Breast epithelium (tissue), 4 donors: ENCODE data around the gene XPNPEP1. TPM values are rescaled to one million over a fixed set of nuclear protein-coding genes. Genes with fewer than 3 reads are reported as not detected.

ENCODE experiments used
- DNase-seq, 2 donors: peaks; one replicate each; pipeline ENCODE4 v3.0.0-alpha.2; 2019; ENCODE audit warnings: low spot score in 2 of 2
- H3K27ac ChIP-seq, 2 donors: fragments of 200-600 bp; sonication (generic) in 1 of 2; one replicate each; pipeline ENCODE4 v1.5.1; 2016 to 2019; ENCODE audit warnings: mild to moderate bottlenecking in 1 of 2
- H3K27me3 ChIP-seq, 2 donors: fragments of 200-600 bp; sonication (generic) in 1 of 2; one replicate each; pipeline versions ENCODE4 v1.5.1 to v1.6.0; 2017 to 2019; ENCODE audit warnings: control low read depth in 1 of 2, mild to moderate bottlenecking in 1 of 2
- H3K36me3 ChIP-seq: fragments of 200-600 bp; one replicate; pipeline ENCODE4 v1.5.1; 2019
- H3K4me1 ChIP-seq, 2 donors: fragments of 200-600 bp; sonication (generic); one replicate each; pipeline ENCODE4 v1.5.1; 2016 to 2019; ENCODE audit warnings: control low read depth in 1 of 2
- H3K4me3 ChIP-seq, 3 donors: fragments of 200-600 bp; sonication (generic); 1 replicate in 2 of 3; 2 replicates in 1 of 3; pipeline ENCODE4 v1.5.1; 2016 to 2019; ENCODE audit warnings: mild to moderate bottlenecking in 3 of 3, moderate library complexity in 2 of 3
- H3K9me3 ChIP-seq, 2 donors: fragments of 200-600 bp; sonication (generic) in 1 of 2; one replicate each; pipeline ENCODE4 v1.5.1; 2016 to 2019; ENCODE audit warnings: control low read depth in 1 of 2
- CTCF ChIP-seq, 3 donors: fragments of 450-650 bp; IDR thresholded peaks; one replicate each; pipeline ENCODE4 v1.5.1; 2016 to 2017; ENCODE audit warnings: antibody characterized with exemption in 3 of 3, mild to moderate bottlenecking in 3 of 3, moderate library complexity in 3 of 3
- POLR2A ChIP-seq: fragments of 450-650 bp; IDR thresholded peaks from one replicate; pipeline ENCODE4 v1.6.1; 2016; ENCODE audit warnings: antibody characterized with exemption, mild to moderate bottlenecking, moderate library complexity
- POLR2AphosphoS5 ChIP-seq, 3 donors: sonication (generic); formaldehyde crosslinking; IDR thresholded peaks; one replicate each; pipeline ENCODE4 v1.6.1; 2017; ENCODE audit warnings: antibody characterized with exemption in 3 of 3
- intact Hi-C: fragments of 100-400 bp; cut with DNase I; formaldehyde crosslinking; loops from one replicate; pipeline ENCODE4 v1.15.1; 2023; ENCODE audit warnings: low total_unique reads
- total RNA-seq, 3 donors: library from RNA; depleted of rRNA; stranded (reverse); fragments of >200 nt; gene quantifications; one replicate each; pipeline ENCODE4 v1.1.0, GENCODE V29; 2016

XPNPEP1 gene
- total RNA-seq, 3 donors from 2014 or later = 61.1 to 89.5 (median 89.0) TPM

GRCh38 chr10:109895848-109896247 is 27.5 kb downstream of the XPNPEP1 start:
- peak overlapping the region; percentile 77 to 80 for H3K27ac ChIP-seq
- no peaks in the 10 kb centered on the region for H3K27me3 ChIP-seq
- TF ChIP-seq CTCF (IDR thresholded peaks at IDR 0.05) (no peak), POLR2AphosphoS5 (IDR thresholded peaks at IDR 0.05) (no peak), POLR2A (no peak)
- no peaks in the 10 kb centered on the region for H3K9me3 ChIP-seq
- H3K36me3 ChIP-seq = no peaks in the 10 kb centered on the region
- intact Hi-C loops = no loop called here
- H3K4me1 ChIP-seq = peaks cover 17 to 33% of the 10 kb centered on the region in 2 donors
- no peak overlapping the region for H3K4me3 ChIP-seq
- no peak for DNase-seq

GRCh38 chr10:109895095-109895818 is 28.1 kb downstream of the XPNPEP1 start:
- no peak for DNase-seq
- Histone ChIP-seq H3K4me1 (peaks cover 15 to 29% of the 10 kb centered on the region in 2 donors), H3K9me3 (no peaks in the 10 kb centered on the region), H3K4me3 (no peak overlapping the region), H3K27me3 (no peaks in the 10 kb centered on the region), H3K36me3 (no peaks in the 10 kb centered on the region), H3K27ac (peak overlapping the region; percentile 77 to 80)
- intact Hi-C loops = no loop called here
- no peak for TF ChIP-seq POLR2A
- TF ChIP-seq CTCF (IDR thresholded peaks at IDR 0.05) = no peak
- TF ChIP-seq POLR2AphosphoS5 (IDR thresholded peaks at IDR 0.05) = no peak

GRCh38 chr10:109894516-109894915 is 28.8 kb downstream of the XPNPEP1 start:
- Histone ChIP-seq H3K4me1 (peaks cover 8 to 22% of the 10 kb centered on the region in 2 donors), H3K36me3 (no peaks in the 10 kb centered on the region), H3K9me3 (no peaks in the 10 kb centered on the region), H3K27me3 (no peaks in the 10 kb centered on the region), H3K27ac (peak overlapping the region; percentile 77 to 88), H3K4me3 (no peak overlapping the region)
- TF ChIP-seq CTCF (IDR thresholded peaks at IDR 0.05) (no peak), POLR2AphosphoS5 (IDR thresholded peaks at IDR 0.05) (peak; percentile 65 to 92 (median 76))
- intact Hi-C loops = no loop called here
- peak in 1 of 2 donors; percentile 75 for DNase-seq

- Histone ChIP-seq H3K27me3 (no peaks in the 10 kb centered on the region), H3K9me3 (no peaks in the 10 kb centered on the region), H3K4me3 (no peak overlapping the region), H3K4me1 (peaks cover 3 to 17% of the 10 kb centered on the region in 2 donors), H3K36me3 (no peaks in the 10 kb centered on the region), H3K27ac (peak overlapping the region; percentile 77 to 88)
- no peak for DNase-seq
- TF ChIP-seq CTCF (IDR thresholded peaks at IDR 0.05) = no peak
- intact Hi-C loops = no loop called here
These were observed 29.9 kb downstream of the XPNPEP1 start for GRCh38 chr10:109893386-109893785.

- peak overlapping the region; percentile 77 to 88 for H3K27ac ChIP-seq
- H3K9me3 ChIP-seq = no peaks in the 10 kb centered on the region
- H3K27me3 ChIP-seq = no peaks in the 10 kb centered on the region
- DNase-seq = peak in 1 of 2 donors; percentile 50
- H3K36me3 ChIP-seq = peaks cover 3% of the 10 kb centered on the region
- intact Hi-C loops = no loop called here
- TF ChIP-seq CTCF (IDR thresholded peaks at IDR 0.05) = no peak
- peak; percentile 30 to 67 (median 42) for TF ChIP-seq POLR2AphosphoS5 (IDR thresholded peaks at IDR 0.05)
- peaks cover 3 to 17% of the 10 kb centered on the region in 2 donors for H3K4me1 ChIP-seq
- H3K4me3 ChIP-seq = no peak overlapping the region
These were observed 30.4 kb downstream of the XPNPEP1 start for GRCh38 chr10:109892931-109893330.
